Heart left ventricle (tissue), 16 donors: Measurements from ENCODE around the gene IFIT2. TPM values are rescaled to one million over a fixed set of nuclear protein-coding genes. Genes with fewer than 3 reads are reported as not detected.

ENCODE experiments used
- ATAC-seq, 4 donors: fragments of 200-7000 bp; cut with Tn5 transposase; one replicate each; pipeline ENCODE4 v1.9.1; 2020 to 2022; ENCODE audit warnings: moderate library complexity in 4 of 4, mild to moderate bottlenecking in 3 of 4, moderate number of reproducible peaks in 1 of 4
- DNase-seq, 5 donors: peaks; one replicate each; pipeline ENCODE4 v3.0.0-alpha.2; 2020
- H3K27ac ChIP-seq, 12 donors: fragments of 200-600 bp; sonication (generic) in 4 of 12; one replicate each; pipeline versions ENCODE4 v1.5.0 to v1.8.0; 2016 to 2022; ENCODE audit warnings: mild to moderate bottlenecking in 2 of 12
- H3K27me3 ChIP-seq, 9 donors: fragments of 200-600 bp; sonication (generic) in 2 of 9; one replicate each; pipeline versions ENCODE4 v1.5.1 to v1.8.0; 2016 to 2022; ENCODE audit warnings: mild to moderate bottlenecking in 3 of 9
- H3K36me3 ChIP-seq, 9 donors: fragments of 200-600 bp; sonication (generic) in 2 of 9; one replicate each; pipeline versions ENCODE4 v1.5.0 to v1.8.0; 2018 to 2022; ENCODE audit warnings: mild to moderate bottlenecking in 2 of 9
- H3K4me1 ChIP-seq, 12 donors: fragments of 200-600 bp; sonication (generic) in 4 of 12; one replicate each; pipeline versions ENCODE4 v1.5.0 to v1.8.0; 2016 to 2022; ENCODE audit warnings: mild to moderate bottlenecking in 3 of 12
- H3K4me3 ChIP-seq, 12 donors: fragments of 200-600 bp; sonication (generic) in 4 of 12; one replicate each; pipeline versions ENCODE4 v1.5.0 to v1.8.0; 2017 to 2022; ENCODE audit warnings: mild to moderate bottlenecking in 9 of 12, moderate library complexity in 4 of 12
- H3K9me3 ChIP-seq, 12 donors: fragments of 200-600 bp; sonication (generic) in 4 of 12; one replicate each; pipeline versions ENCODE4 v1.5.0 to v1.8.0; 2016 to 2022; ENCODE audit warnings: mild to moderate bottlenecking in 1 of 12
- POLR2A ChIP-seq, 2 donors: fragments of 450-650 bp; IDR thresholded peaks; one replicate each; pipeline ENCODE4 v1.6.1; 2017; ENCODE audit warnings: antibody characterized with exemption in 2 of 2, mild to moderate bottlenecking in 2 of 2, moderate library complexity in 2 of 2
- WGBS, 4 donors: extraction: QIAGEN DNeasy Blood & Tissue Kit in 2 of 4; methylation state at CpG; one replicate each; pipeline versions ENCODE4 v1.1.5 to v1.1.7; 2013 to 2018; 5-methylcytosine and 5-hydroxymethylcytosine counted together
- intact Hi-C, 10 donors: fragments of 100-400 bp; cut with DNase I; formaldehyde crosslinking; loops; one replicate each; pipeline versions ENCODE4 v1.11.1 to v1.14.2; 2022
- polyA plus RNA-seq, 2 donors: library from polyadenylated mRNA; stranded (reverse); fragments of 200-250 nt; gene quantifications; one replicate each; pipeline ENCODE4 v1.2.3, GENCODE V29; 2013
- total RNA-seq, 9 donors: library from RNA; depleted of rRNA in 2 of 9; stranded (reverse); fragments of >200 nt in 2 of 9; fragmentation: NEBNext Ultra II Directional in 3 of 9; extraction: Animal tissue kit (Norgen Biotek cat#: 25700) in 3 of 9; gene quantifications; one replicate each; pipeline versions ENCODE4 v1.1.0 to v1.2.4, GENCODE V29; 2016 to 2023
- TF ChIP-seq, protein P1 (sequence below), 12 donors: fragments of 200-600 bp; sonication (generic) in 4 of 12; IDR thresholded peaks; one replicate each; pipeline versions ENCODE4 v1.5.0 to v1.8.0; 2018 to 2022; ENCODE audit warnings: antibody characterized with exemption in 12 of 12, mild to moderate bottlenecking in 5 of 12
- donor health status: ischemic (EF 13 %, LVEDD 7.1; RV severe dilation, severe dysfunction).
- donor health status: healthy with polysubstance abuse.
- donor health status: DM: no; HTN: yes; CAD: no.
- donor health status: DM: no; HTN: no; CAD: no.
- donor health status: ischemic (EF 25% LVEDD 6.9; RV normal size, moderate dysfunction).
- donor health status: ischemic (EF 25% LVEDD 5.7; RV mildly dilated, moderate dysfunction).
- donor health status: healthy.
- donor health status: DM: yes; HTN: yes; CAD: no.
- donor health status: ischemic (EF 35%, LVEDD 5.7; RV mildly dilated, moderate dysfunction).
- donor health status: nonischemic (EF 11% LVEDD 7.7; RV severe dilation, severe dysfunction).
- donor health status: DM: yes; HTN: yes; CAD: no.
- donor health status: PGD.
- donor health status: ischemic (EF 29% LVEDD 5.4; RV normal size, mild dysfunction).
- donor health status: nonischemic (EF 23%, LVEDD 6.1; RV moderate dilation, normal function).

IFIT2 gene
- total and polyA plus RNA-seq, 11 donors, result 2.1 to 30.2 (median 3.6) TPM

DNA sequence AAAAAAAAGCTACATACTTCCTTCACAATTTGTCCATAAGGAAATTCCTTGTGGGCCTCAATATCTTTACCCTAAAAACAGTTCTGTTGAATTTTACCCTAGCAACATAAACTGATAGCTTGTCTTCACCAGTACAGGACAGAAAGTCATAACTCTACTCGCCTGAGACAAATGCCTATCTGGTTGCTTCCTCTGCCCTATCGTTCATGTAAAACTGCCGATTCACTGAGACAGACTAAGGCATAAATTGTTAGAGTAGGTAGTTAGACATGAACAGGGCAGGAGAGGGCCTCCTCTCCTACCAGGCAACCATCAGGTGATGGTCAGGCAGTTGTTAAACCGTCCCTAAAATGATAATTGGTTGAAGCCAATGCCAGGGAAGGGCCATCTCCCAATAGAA lies 51.0 kb downstream of the IFIT2 start:
- intact Hi-C loops, result no loop called here
- WGBS, 4 donors, result 86 to 93% (median 90%) methylated on average over 4 of the region's 4 CpGs
- TF ChIP-seq, protein P1, sequence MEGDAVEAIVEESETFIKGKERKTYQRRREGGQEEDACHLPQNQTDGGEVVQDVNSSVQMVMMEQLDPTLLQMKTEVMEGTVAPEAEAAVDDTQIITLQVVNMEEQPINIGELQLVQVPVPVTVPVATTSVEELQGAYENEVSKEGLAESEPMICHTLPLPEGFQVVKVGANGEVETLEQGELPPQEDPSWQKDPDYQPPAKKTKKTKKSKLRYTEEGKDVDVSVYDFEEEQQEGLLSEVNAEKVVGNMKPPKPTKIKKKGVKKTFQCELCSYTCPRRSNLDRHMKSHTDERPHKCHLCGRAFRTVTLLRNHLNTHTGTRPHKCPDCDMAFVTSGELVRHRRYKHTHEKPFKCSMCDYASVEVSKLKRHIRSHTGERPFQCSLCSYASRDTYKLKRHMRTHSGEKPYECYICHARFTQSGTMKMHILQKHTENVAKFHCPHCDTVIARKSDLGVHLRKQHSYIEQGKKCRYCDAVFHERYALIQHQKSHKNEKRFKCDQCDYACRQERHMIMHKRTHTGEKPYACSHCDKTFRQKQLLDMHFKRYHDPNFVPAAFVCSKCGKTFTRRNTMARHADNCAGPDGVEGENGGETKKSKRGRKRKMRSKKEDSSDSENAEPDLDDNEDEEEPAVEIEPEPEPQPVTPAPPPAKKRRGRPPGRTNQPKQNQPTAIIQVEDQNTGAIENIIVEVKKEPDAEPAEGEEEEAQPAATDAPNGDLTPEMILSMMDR (IDR thresholded peaks at IDR 0.05), result no peak
- TF ChIP-seq POLR2A (IDR thresholded peaks at IDR 0.05), result no peak
- H3K4me1 ChIP-seq, result peaks cover 3 to 55% (median 39%) of the 10 kb centered on the region in 12 donors
- no peaks in the 10 kb centered on the region for H3K27me3 ChIP-seq
- no peak overlapping the region for H3K4me3 ChIP-seq
- H3K27ac ChIP-seq, result peak overlapping the region in 3 of 12 donors; percentile 82 to 86 (median 85)
- no peak for DNase-seq
- H3K36me3 ChIP-seq, result no peaks in the 10 kb centered on the region
- ATAC-seq, result no peak
- peaks cover 0 to 10% (median 0%) of the 10 kb centered on the region in 12 donors for H3K9me3 ChIP-seq

GRCh38 chr10:89355394-89355931 lies 53.6 kb downstream of the IFIT2 start:
- no peak for ATAC-seq
- WGBS, 4 donors, result 86 to 96% (median 94%) methylated on average over 2 of the region's 2 CpGs
- no peak for TF ChIP-seq POLR2A (IDR thresholded peaks at IDR 0.05)
- TF ChIP-seq, protein P1 (IDR thresholded peaks at IDR 0.05), result no peak
- no peak for DNase-seq
- Histone ChIP-seq H3K27ac (peak overlapping the region in 1 of 12 donors; percentile 35), H3K27me3 (no peaks in the 10 kb centered on the region), H3K36me3 (no peaks in the 10 kb centered on the region), H3K9me3 (peaks cover 0 to 10% (median 0%) of the 10 kb centered on the region in 12 donors), H3K4me3 (no peak overlapping the region), H3K4me1 (peaks cover 0 to 33% (median 21%) of the 10 kb centered on the region in 12 donors)
- intact Hi-C loops, result loop anchor here in 1 of 10 donors (5.0 kb wide), 1 partner anchor 53 kb away; the partner anchor contains the start of gene IFIT2

- H3K27ac ChIP-seq, result no peak overlapping the region
- ATAC-seq (no peak), DNase-seq (no peak)
- H3K36me3 ChIP-seq, result no peaks in the 10 kb centered on the region
- intact Hi-C loops, result loop anchor here in 1 of 10 donors (5.0 kb wide), 1 partner anchor 55 kb away; the partner anchor contains the start of gene IFIT2
- TF ChIP-seq, protein P1 (IDR thresholded peaks at IDR 0.05), result no peak
- no peak for TF ChIP-seq POLR2A (IDR thresholded peaks at IDR 0.05)
- H3K4me1 ChIP-seq, result peaks cover 0 to 17% (median 5%) of the 10 kb centered on the region in 12 donors
- no peaks in the 10 kb centered on the region for H3K27me3 ChIP-seq
- WGBS, 4 donors, result 56 to 70% (median 62%) methylated on average over 1 of the region's 1 CpG
- H3K4me3 ChIP-seq, result no peak overlapping the region
- peaks cover 0 to 10% (median 0%) of the 10 kb centered on the region in 12 donors for H3K9me3 ChIP-seq
Measured at GRCh38 chr10:89357096-89357495, 55.2 kb downstream of the IFIT2 start.

- intact Hi-C loops, result loop anchor here in 1 of 10 donors (5.0 kb wide), 1 partner anchor 56 kb away; the partner anchor contains the start of gene IFIT2
- ATAC-seq (no peak), DNase-seq (no peak)
- Histone ChIP-seq H3K27me3 (no peaks in the 10 kb centered on the region), H3K9me3 (peaks cover 0 to 10% (median 0%) of the 10 kb centered on the region in 12 donors), H3K4me3 (no peak overlapping the region), H3K4me1 (peaks cover 0 to 10% (median 0%) of the 10 kb centered on the region in 12 donors), H3K27ac (no peak overlapping the region), H3K36me3 (no peaks in the 10 kb centered on the region)
- WGBS, 4 donors, result 80 to 98% (median 87%) methylated on average over 2 of the region's 2 CpGs
- TF ChIP-seq POLR2A (IDR thresholded peaks at IDR 0.05), result no peak
- TF ChIP-seq, protein P1 (IDR thresholded peaks at IDR 0.05), result no peak
Measured at GRCh38 chr10:89357975-89358374, 56.1 kb downstream of the IFIT2 start.

Other genes with a start within 250 kb of the IFIT2 start
- gene CH25H, start 94.7 kb upstream of the IFIT2 start, total RNA-seq, result 1 to 10 TPM in 3 of 9 donors, under 1 TPM in 6; 0.28 to 3.5 (median 0.42) TPM
- under 1 TPM; 0.24 to 0.27 TPM for gene CH25H, start 94.7 kb upstream of the IFIT2 start, polyA plus RNA-seq
- 100 to 1,000 TPM in 1 of 9 donors, 10 to 100 TPM in 8; 13.6 to 127 (median 18.8) TPM for gene LIPA, start 50.3 kb upstream of the IFIT2 start, total RNA-seq
- 10 to 100 TPM in 1 of 2 donors, 1 to 10 TPM in 1; 4.8 to 22.1 TPM for gene LIPA, start 50.3 kb upstream of the IFIT2 start, polyA plus RNA-seq
- 100 to 1,000 TPM in 1 of 9 donors, 10 to 100 TPM in 4, 1 to 10 TPM in 4; 4.4 to 107 (median 12.1) TPM for gene IFIT3, start 26.0 kb downstream of the IFIT2 start, total RNA-seq
- 1 to 10 TPM; 4.6 to 5.0 TPM for gene IFIT3, start 26.0 kb downstream of the IFIT2 start, polyA plus RNA-seq
- under 1 TPM in 2 of 9 donors, not detected in 7; 0.24 to 0.25 TPM for gene IFIT1B, start 76.0 kb downstream of the IFIT2 start, total RNA-seq
- gene IFIT1B, start 76.0 kb downstream of the IFIT2 start, polyA plus RNA-seq, result not detected
- 10 to 100 TPM; 13.8 to 58.2 (median 25.6) TPM for gene IFIT1, start 90.6 kb downstream of the IFIT2 start, total RNA-seq
- 10 to 100 TPM in 1 of 2 donors, 1 to 10 TPM in 1; 5.5 to 23.4 TPM for gene IFIT1, start 90.6 kb downstream of the IFIT2 start, polyA plus RNA-seq
- gene IFIT5, start 112.5 kb downstream of the IFIT2 start, total RNA-seq, result 10 to 100 TPM in 6 of 9 donors, 1 to 10 TPM in 3; 5.4 to 21.0 (median 10.4) TPM
- gene IFIT5, start 112.5 kb downstream of the IFIT2 start, polyA plus RNA-seq, result 1 to 10 TPM; 5.4 to 9.3 TPM
- 1 to 10 TPM; 2.0 to 6.6 (median 2.9) TPM for gene SLC16A12, start 233.5 kb downstream of the IFIT2 start, total RNA-seq
- gene SLC16A12, start 233.5 kb downstream of the IFIT2 start, polyA plus RNA-seq, result 1 to 10 TPM; 1.7 to 4.3 TPM